ENCODE measurements around the gene MS4A5. TPM values are rescaled to one million over a fixed set of nuclear protein-coding genes. Genes with fewer than 3 reads are reported as not detected.

Gene MS4A5
- total RNA-seq, 1 experiment from 2014 or later, result not detected

- Histone ChIP-seq H2AFZ (ENCODE audit: low read length) (no peak overlapping the region), H3K36me3 (ENCODE audit: low read depth, low read length) (no peaks in the 10 kb centered on the region), H3K4me1 (ENCODE audit: insufficient read depth, low read length) (no peaks in the 10 kb centered on the region), H4K20me1 (ENCODE audit: low read length) (no peaks in the 10 kb centered on the region), H3K27me3 (ENCODE audit: low read length) (peaks cover 47% of the 10 kb centered on the region), H3F3A (ENCODE audit: low read length, unreplicated experiment) (no peaks in the 10 kb centered on the region), H3K4me3 (ENCODE audit: low read length) (no peak overlapping the region), H3K4me2 (ENCODE audit: low read length) (no peak overlapping the region), H3K9ac (ENCODE audit: low read length) (no peak overlapping the region), H3K79me2 (ENCODE audit: low read length) (no peaks in the 10 kb centered on the region), H3K27ac (ENCODE audit: low read length) (no peak overlapping the region), H3K9me2 (replicated peaks; ENCODE audit: low read length) (no peaks in the 10 kb centered on the region), H3K9me3 (ENCODE audit: low read length) (no peaks in the 10 kb centered on the region)
- TF ChIP-seq EZH2 (IDR thresholded peaks at IDR 0.05; ENCODE audit: low read length, unreplicated experiment), result no peak
- CTCF ChIA-PET, result no interaction called here
- POLR2A ChIA-PET (ENCODE audit: unreplicated experiment), result no interaction called here
- no peak for DNase-seq
- no peak for ATAC-seq
- intact Hi-C loops (cut with micrococcal nuclease), result no loop called here
- BruUV-seq (replicated peaks), result no TSS peak
Observed at GRCh38 chr11:60477035-60477445, 47.7 kb downstream of the MS4A5 start.

DNA sequence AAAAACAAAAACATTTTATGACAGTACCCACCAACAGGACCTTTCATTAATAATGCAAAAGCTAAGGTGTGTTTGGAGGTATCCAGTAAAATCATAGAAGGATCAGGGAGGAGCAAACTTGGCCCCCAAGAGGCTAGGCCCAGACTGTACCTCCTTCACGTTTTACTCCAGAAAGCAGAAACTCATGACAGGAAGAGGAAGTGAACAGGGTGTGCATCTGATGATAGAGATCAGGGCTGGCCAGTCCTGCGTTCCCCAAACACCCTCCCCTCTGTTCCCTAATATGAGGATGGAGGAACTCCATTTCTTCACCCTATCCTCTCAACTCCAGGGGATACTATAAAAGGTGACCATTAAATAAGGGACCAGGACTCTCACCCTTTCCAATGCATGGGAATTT, 53.0 kb downstream of the MS4A5 start:
- Histone ChIP-seq H3K27me3 (ENCODE audit: low read length) (peaks cover 56% of the 10 kb centered on the region), H3K27ac (ENCODE audit: low read length) (no peak overlapping the region), H3K4me1 (ENCODE audit: insufficient read depth, low read length) (no peaks in the 10 kb centered on the region), H2AFZ (ENCODE audit: low read length) (no peak overlapping the region), H4K20me1 (ENCODE audit: low read length) (no peaks in the 10 kb centered on the region), H3K9ac (ENCODE audit: low read length) (no peak overlapping the region), H3K9me2 (replicated peaks; ENCODE audit: low read length) (no peaks in the 10 kb centered on the region), H3F3A (ENCODE audit: low read length, unreplicated experiment) (no peaks in the 10 kb centered on the region), H3K36me3 (ENCODE audit: low read depth, low read length) (no peaks in the 10 kb centered on the region), H3K79me2 (ENCODE audit: low read length) (no peaks in the 10 kb centered on the region), H3K4me2 (ENCODE audit: low read length) (no peak overlapping the region), H3K4me3 (ENCODE audit: low read length) (no peak overlapping the region), H3K9me3 (ENCODE audit: low read length) (no peaks in the 10 kb centered on the region)
- intact Hi-C loops (cut with micrococcal nuclease), result no loop called here
- BruUV-seq (replicated peaks), result no TSS peak
- ATAC-seq (no peak), DNase-seq (no peak)
- POLR2A ChIA-PET (ENCODE audit: unreplicated experiment), result no interaction called here
- CTCF ChIA-PET, result no interaction called here
- TF ChIP-seq EZH2phosphoT487 (IDR thresholded peaks at IDR 0.05; ENCODE audit: borderline replicate concordance, low read length) (no peak), CTCF (conservative IDR thresholded peaks at IDR 0.05; ENCODE audit: low read depth, low read length) (no peak), EZH2 (IDR thresholded peaks at IDR 0.05; ENCODE audit: low read length, unreplicated experiment) (no peak)

DNA sequence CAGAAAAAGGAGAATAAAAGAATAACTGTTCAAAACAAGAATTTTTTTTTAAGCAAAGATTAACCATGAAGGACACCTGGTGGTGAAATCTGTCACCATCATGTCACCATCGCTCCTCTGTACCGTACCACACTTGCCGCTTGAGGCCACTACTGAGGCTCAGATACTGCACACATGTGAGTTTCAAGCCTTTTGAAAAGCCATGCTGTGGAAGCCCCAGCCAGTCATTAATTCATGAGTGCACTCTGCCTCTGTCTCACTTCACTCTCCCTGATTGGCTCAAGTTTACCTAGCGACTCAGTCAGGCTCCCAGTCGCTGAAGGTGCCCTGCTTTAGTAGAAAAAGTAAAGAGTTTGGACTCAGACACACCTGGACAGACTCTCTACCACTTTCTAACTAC, 56.6 kb downstream of the MS4A5 start:
- ChIA-PET CTCF (no interaction called here), POLR2A (ENCODE audit: unreplicated experiment) (no interaction called here)
- ATAC-seq (peak; percentile 99), DNase-seq (peak; percentile 85)
- H3K4me2 ChIP-seq (ENCODE audit: low read length), result no peak overlapping the region
- TF ChIP-seq EZH2 (IDR thresholded peaks at IDR 0.05; ENCODE audit: low read length, unreplicated experiment), result no peak
- TF ChIP-seq EZH2phosphoT487 (IDR thresholded peaks at IDR 0.05; ENCODE audit: borderline replicate concordance, low read length), result no peak
- TF ChIP-seq CTCF (conservative IDR thresholded peaks at IDR 0.05; ENCODE audit: low read depth, low read length), result peak; percentile 97
- H3F3A ChIP-seq (ENCODE audit: low read length, unreplicated experiment), result no peaks in the 10 kb centered on the region
- no peak overlapping the region for H3K27ac ChIP-seq (ENCODE audit: low read length)
- no peaks in the 10 kb centered on the region for H4K20me1 ChIP-seq (ENCODE audit: low read length)
- no peaks in the 10 kb centered on the region for H3K36me3 ChIP-seq (ENCODE audit: low read depth, low read length)
- BruUV-seq (replicated peaks), result no TSS peak
- H2AFZ ChIP-seq (ENCODE audit: low read length), result no peak overlapping the region
- H3K4me3 ChIP-seq (ENCODE audit: low read length), result no peak overlapping the region
- H3K9me2 ChIP-seq (replicated peaks; ENCODE audit: low read length), result no peaks in the 10 kb centered on the region
- H3K9me3 ChIP-seq (ENCODE audit: low read length), result no peaks in the 10 kb centered on the region
- peaks cover 35% of the 10 kb centered on the region; the same call in 1 of the 2 replicates for H3K27me3 ChIP-seq (ENCODE audit: low read length)
- no peak overlapping the region for H3K9ac ChIP-seq (ENCODE audit: low read length)
- no peaks in the 10 kb centered on the region for H3K79me2 ChIP-seq (ENCODE audit: low read length)
- intact Hi-C loops (cut with micrococcal nuclease), result loop anchor here (1.0 to 5.0 kb wide), 2 partner anchors 123 to 219 kb away; no protein-coding TSS in a partner anchor
- H3K4me1 ChIP-seq (ENCODE audit: insufficient read depth, low read length), result no peaks in the 10 kb centered on the region

All from PC-3 (cell line).